ENCODE measurements around the gene SCO1. TPM values are rescaled to one million over a fixed set of nuclear protein-coding genes. Genes with fewer than 3 reads are reported as not detected.

The SCO1 gene
- total RNA-seq, 1 donor from 2014 or later, result 32.9 TPM

DNA sequence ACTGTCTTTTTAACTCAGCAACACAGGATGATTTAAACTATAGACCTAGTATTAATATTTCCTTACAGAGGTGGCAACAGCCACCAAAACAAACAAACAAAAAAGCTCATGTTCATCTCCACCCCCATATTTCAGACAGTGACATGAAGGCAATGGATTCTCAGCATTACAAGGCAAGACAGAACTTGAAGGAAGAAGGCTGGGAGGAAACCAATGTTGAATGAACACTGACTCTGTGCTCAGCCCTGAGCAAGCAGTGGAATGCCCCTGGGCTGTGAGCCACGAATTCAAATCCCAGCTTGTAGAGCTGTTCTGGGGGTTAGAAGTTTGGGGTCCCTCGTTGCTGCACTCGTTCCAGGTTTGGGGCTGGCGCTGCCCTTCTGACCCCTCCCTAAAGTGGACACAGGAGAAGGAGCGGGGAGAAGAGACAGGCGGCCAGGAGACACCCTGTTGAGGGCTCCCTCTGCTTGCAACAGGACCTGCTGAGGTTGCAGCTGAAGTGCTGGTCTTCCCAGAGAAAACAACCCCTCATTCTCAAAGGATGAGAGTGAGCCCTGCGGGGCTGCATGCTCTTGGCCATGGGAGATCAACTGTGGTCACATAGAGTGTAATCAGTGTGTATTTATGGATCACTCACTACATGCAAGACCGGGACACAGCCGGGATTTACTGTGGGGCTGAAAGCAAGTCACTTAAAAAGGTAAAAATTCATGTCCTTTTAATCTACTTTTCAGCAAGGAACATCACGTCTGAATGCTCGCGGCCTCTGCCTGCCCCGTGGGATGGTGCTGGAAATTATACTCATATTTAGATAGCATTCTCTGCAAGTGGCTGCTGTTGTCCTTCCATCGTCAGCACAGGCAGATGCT lies 74.5 kb downstream of the SCO1 start:
- H3K36me3 ChIP-seq (ENCODE audit: control insufficient read depth, insufficient read depth, low read length), result no peaks in the 10 kb centered on the region
- no peak for TF ChIP-seq CTCF (IDR thresholded peaks at IDR 0.05; ENCODE audit: insufficient read depth, low read length, poor library complexity, severe bottlenecking)
- no peak overlapping the region for H3K4me3 ChIP-seq (ENCODE audit: low read depth, low read length)
- no peaks in the 10 kb centered on the region for H3K27me3 ChIP-seq (ENCODE audit: control insufficient read depth, insufficient read depth, low read length)
- DNase-seq (ENCODE audit: low read depth), result no peak

Other genes with a start within 250 kb of the SCO1 start
- not detected in 2 replicates for gene MYH4, start 228.0 kb downstream of the SCO1 start, total RNA-seq
- not detected in 2 replicates for gene MYH1, start 179.0 kb downstream of the SCO1 start, total RNA-seq
- gene MYH2, start 147.9 kb downstream of the SCO1 start, total RNA-seq, result not detected in 2 replicates
- 0.33 and 0.41 TPM in 2 replicates for gene MYH3, start 40.2 kb downstream of the SCO1 start, total RNA-seq
- gene ADPRM, start 61 bp upstream of the SCO1 start, total RNA-seq, result 16.4 and 18.8 TPM in 2 replicates
- 2.8 and 9.0 TPM in 2 replicates for gene TMEM220, start 32.5 kb upstream of the SCO1 start, total RNA-seq
- not detected in 2 replicates for gene TMEM238L, start 106.6 kb upstream of the SCO1 start, total RNA-seq
- not detected in 2 replicates for gene PIRT, start 140.6 kb upstream of the SCO1 start, total RNA-seq

All from kidney epithelial cell (primary cell).